ENCODE results near the gene CMTM6. TPM values are rescaled to one million over a fixed set of nuclear protein-coding genes. Genes with fewer than 3 reads are reported as not detected.

CMTM6 gene
- total and polyA plus RNA-seq, 2 of the 13 experiments (the other 11 are each of a cell fraction or from before 2014, with no cell fraction given) = 25.6 to 55.7 TPM

DNA sequence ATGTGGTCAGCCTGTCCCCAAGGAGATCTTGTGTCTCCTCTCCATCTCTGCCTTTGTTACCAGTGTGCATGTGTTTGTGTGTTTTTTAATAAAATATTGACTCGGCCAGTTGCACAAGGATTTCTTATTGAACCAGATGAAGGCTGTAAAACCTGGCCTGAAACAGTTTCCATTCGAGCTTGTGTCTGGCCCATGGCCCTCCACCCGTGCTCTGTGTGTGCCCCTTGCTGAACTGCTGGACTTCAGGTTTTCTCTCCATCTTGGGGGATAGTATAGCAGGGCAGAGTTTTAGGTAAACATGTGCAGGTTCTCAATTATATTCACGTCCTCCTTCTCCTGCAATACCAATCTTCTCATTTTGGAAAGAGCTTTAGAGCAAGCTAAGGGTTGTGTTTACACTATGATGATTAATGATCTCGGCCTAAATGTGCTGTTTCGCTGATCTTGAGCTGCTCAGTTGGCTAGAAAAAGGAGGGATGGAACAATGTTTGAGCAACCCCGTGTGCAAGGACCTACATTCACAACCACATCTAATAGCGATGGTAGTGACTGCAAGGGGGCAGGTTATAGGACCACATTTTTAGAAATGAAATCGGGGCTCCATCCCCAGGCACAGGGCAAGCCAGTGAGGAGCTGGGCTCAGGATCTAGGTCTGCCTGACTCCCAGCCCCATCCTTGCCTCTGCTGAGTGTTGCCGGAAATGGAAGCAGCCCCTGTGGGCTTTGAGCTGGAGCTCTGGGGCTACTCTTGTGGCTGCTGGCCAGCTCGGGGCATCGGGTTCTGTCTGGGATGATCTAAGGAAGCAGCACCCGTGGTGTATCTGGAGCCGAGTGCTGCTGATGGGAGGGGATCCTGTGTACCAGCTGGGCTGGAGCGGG is 47.7 kb downstream of the CMTM6 start (continued):
- TF ChIP-seq KLF16 (CRISPR knock-in tag; IDR thresholded peaks at IDR 0.05) (no peak), ZC3H13 (CRISPR knock-in tag; IDR thresholded peaks at IDR 0.05) (no peak), EEA1 (CRISPR knock-in tag; IDR thresholded peaks at IDR 0.05; ENCODE audit: borderline replicate concordance) (no peak), CEBPB (IDR thresholded peaks at IDR 0.05; ENCODE audit: borderline replicate concordance, low read depth, low read length) (no peak), RBM39 (IDR thresholded peaks at IDR 0.05; ENCODE audit: low read depth, low read length, poor library complexity, severe bottlenecking) (no peak), SMARCE1 (IDR thresholded peaks at IDR 0.05; ENCODE audit: borderline replicate concordance) (no peak), SALL1 (CRISPR knock-in tag; IDR thresholded peaks at IDR 0.05) (no peak), ZNF841 (CRISPR knock-in tag; IDR thresholded peaks at IDR 0.05; ENCODE audit: borderline replicate concordance) (no peak), ZNF879 (CRISPR knock-in tag; IDR thresholded peaks at IDR 0.05) (no peak), ZSCAN21 (CRISPR knock-in tag; IDR thresholded peaks at IDR 0.05; ENCODE audit: borderline replicate concordance) (no peak), FOXJ3 (CRISPR knock-in tag; IDR thresholded peaks at IDR 0.05; ENCODE audit: borderline replicate concordance) (no peak)
- TF ChIP-seq, protein P1, sequence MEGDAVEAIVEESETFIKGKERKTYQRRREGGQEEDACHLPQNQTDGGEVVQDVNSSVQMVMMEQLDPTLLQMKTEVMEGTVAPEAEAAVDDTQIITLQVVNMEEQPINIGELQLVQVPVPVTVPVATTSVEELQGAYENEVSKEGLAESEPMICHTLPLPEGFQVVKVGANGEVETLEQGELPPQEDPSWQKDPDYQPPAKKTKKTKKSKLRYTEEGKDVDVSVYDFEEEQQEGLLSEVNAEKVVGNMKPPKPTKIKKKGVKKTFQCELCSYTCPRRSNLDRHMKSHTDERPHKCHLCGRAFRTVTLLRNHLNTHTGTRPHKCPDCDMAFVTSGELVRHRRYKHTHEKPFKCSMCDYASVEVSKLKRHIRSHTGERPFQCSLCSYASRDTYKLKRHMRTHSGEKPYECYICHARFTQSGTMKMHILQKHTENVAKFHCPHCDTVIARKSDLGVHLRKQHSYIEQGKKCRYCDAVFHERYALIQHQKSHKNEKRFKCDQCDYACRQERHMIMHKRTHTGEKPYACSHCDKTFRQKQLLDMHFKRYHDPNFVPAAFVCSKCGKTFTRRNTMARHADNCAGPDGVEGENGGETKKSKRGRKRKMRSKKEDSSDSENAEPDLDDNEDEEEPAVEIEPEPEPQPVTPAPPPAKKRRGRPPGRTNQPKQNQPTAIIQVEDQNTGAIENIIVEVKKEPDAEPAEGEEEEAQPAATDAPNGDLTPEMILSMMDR (CRISPR knock-in tag; IDR thresholded peaks at IDR 0.05) = no peak
